ENCODE results near the gene FGG.

Gene FGG

GRCh38 chr4:154614306-154614705 lies 1.9 kb upstream of the FGG start:
- no peak for TF ChIP-seq CTCF (IDR thresholded peaks at IDR 0.05; ENCODE audit: low read length, missing control alignments)
- no peak for DNase-seq (ENCODE audit: low read depth)
- H3K4me3 ChIP-seq (replicated peaks; ENCODE audit: low read depth, low read length), result no peak overlapping the region

GRCh38 chr4:154611833-154612232 lies 623 bp downstream of the FGG start:
- DNase-seq (ENCODE audit: low read depth), result no peak
- no peak overlapping the region for H3K4me3 ChIP-seq (replicated peaks; ENCODE audit: low read depth, low read length)
- TF ChIP-seq CTCF (IDR thresholded peaks at IDR 0.05; ENCODE audit: low read length, missing control alignments), result no peak

- no peak for DNase-seq (ENCODE audit: low read depth)
- no peak overlapping the region for H3K4me3 ChIP-seq (replicated peaks; ENCODE audit: low read depth, low read length)
- TF ChIP-seq CTCF (IDR thresholded peaks at IDR 0.05; ENCODE audit: low read length, missing control alignments), result no peak
Observed at GRCh38 chr4:154610582-154610981, 1.9 kb downstream of the FGG start.

- no peak overlapping the region for H3K4me3 ChIP-seq (replicated peaks; ENCODE audit: low read depth, low read length)
- DNase-seq (ENCODE audit: low read depth), result no peak
- no peak for TF ChIP-seq CTCF (IDR thresholded peaks at IDR 0.05; ENCODE audit: low read length, missing control alignments)
Observed at GRCh38 chr4:154609532-154609931, 2.9 kb downstream of the FGG start.

GRCh38 chr4:154608361-154609252 lies 3.8 kb downstream of the FGG start:
- H3K4me3 ChIP-seq (replicated peaks; ENCODE audit: low read depth, low read length), result no peak overlapping the region
- no peak for TF ChIP-seq CTCF (IDR thresholded peaks at IDR 0.05; ENCODE audit: low read length, missing control alignments)
- no peak for DNase-seq (ENCODE audit: low read depth)

GRCh38 chr4:154606728-154607723 lies 5.4 kb downstream of the FGG start:
- no peak overlapping the region for H3K4me3 ChIP-seq (replicated peaks; ENCODE audit: low read depth, low read length)
- no peak for DNase-seq (ENCODE audit: low read depth)
- TF ChIP-seq CTCF (IDR thresholded peaks at IDR 0.05; ENCODE audit: low read length, missing control alignments), result no peak

All from fibroblast of pulmonary artery (primary cell).